GM19238 (cell line): Measurements from ENCODE around the gene SZT2.
A peak's percentile ranks its signal among the peaks of the same experiment; 100 is the strongest.
"Not testable (repeated sequence)": the region's sequence is repeated elsewhere in the genome, so short reads cannot be mapped to it uniquely, and the experiment has no call there.

Experiments
- DNase-seq: peaks from one replicate; pipeline ENCODE4 v3.0.0; 2011; ENCODE audit warnings: low spot score; ENCODE audit not compliant: insufficient read length

The SZT2 gene

GRCh38 chr1:43360616-43361015 is 29.1 kb upstream of the SZT2 start:
- DNase-seq, result no peak

- DNase-seq, result no peak
Observed at GRCh38 chr1:43363283-43363934, 26.3 kb upstream of the SZT2 start.

GRCh38 chr1:43363935-43364525 is 25.7 kb upstream of the SZT2 start:
- no peak for DNase-seq

- no peak for DNase-seq
Observed at GRCh38 chr1:43365678-43366077, 24.0 kb upstream of the SZT2 start.

- DNase-seq, result no peak
Observed at GRCh38 chr1:43366179-43366578, 23.5 kb upstream of the SZT2 start.

- DNase-seq, result no peak
Observed at GRCh38 chr1:43366601-43367025, 23.1 kb upstream of the SZT2 start.

GRCh38 chr1:43367026-43367903 is 22.4 kb upstream of the SZT2 start:
- peak; percentile 76 for DNase-seq

- peak; percentile 97 for DNase-seq
Observed at GRCh38 chr1:43367904-43368645, 21.6 kb upstream of the SZT2 start, which contains the start of gene ELOVL1. Gene ELOVL1 (minus strand): TSS chr1:43368011. CDS start chr1:43365609, 2,402 bp downstream.

- no peak for DNase-seq
Observed at GRCh38 chr1:43368646-43369020, 21.1 kb upstream of the SZT2 start.

GRCh38 chr1:43369779-43370178 is 19.9 kb upstream of the SZT2 start:
- DNase-seq, result not testable (repeated sequence)

- no peak for DNase-seq
Observed at GRCh38 chr1:43370564-43370963, 19.1 kb upstream of the SZT2 start.

GRCh38 chr1:43372172-43372571 is 17.5 kb upstream of the SZT2 start:
- DNase-seq, result no peak

GRCh38 chr1:43373066-43373940 is 16.4 kb upstream of the SZT2 start:
- DNase-seq, result no peak

GRCh38 chr1:43376723-43377235 is 12.9 kb upstream of the SZT2 start:
- DNase-seq, result no peak

GRCh38 chr1:43377831-43378230 is 11.9 kb upstream of the SZT2 start:
- no peak for DNase-seq

GRCh38 chr1:43379476-43379875 is 10.2 kb upstream of the SZT2 start:
- DNase-seq, result no peak

GRCh38 chr1:43381612-43382011 is 8.1 kb upstream of the SZT2 start:
- DNase-seq, result no peak

- no peak for DNase-seq
Observed at GRCh38 chr1:43382027-43382779, 7.5 kb upstream of the SZT2 start.

GRCh38 chr1:43383449-43383848 is 6.2 kb upstream of the SZT2 start:
- no peak for DNase-seq

- no peak for DNase-seq
Observed at GRCh38 chr1:43386676-43387075, 3.0 kb upstream of the SZT2 start.
